Ovary (tissue), 9 donors: ENCODE results near the gene TATDN2. TPM values are rescaled to one million over a fixed set of nuclear protein-coding genes. Genes with fewer than 3 reads are reported as not detected.

Experiments used
- DNase-seq, 5 donors: peaks; one replicate each; pipeline ENCODE4 v3.0.0-alpha.2; 2019 to 2020
- H3K27ac ChIP-seq, 2 donors: fragments of 200-600 bp; one replicate each; pipeline versions ENCODE4 v1.5.1 to v1.8.0; 2019 to 2022
- H3K27me3 ChIP-seq: fragments of 200-600 bp; one replicate; pipeline ENCODE4 v1.8.0; 2022
- H3K36me3 ChIP-seq: fragments of 200-600 bp; sonication (generic); one replicate; pipeline ENCODE4 v1.5.1; 2019
- H3K4me1 ChIP-seq: one replicate; pipeline ENCODE4 v1.8.1; 2013; ENCODE audit warnings: mild to moderate bottlenecking, moderate library complexity; ENCODE audit not compliant: insufficient read depth
- H3K4me3 ChIP-seq: fragments of 200-600 bp; sonication (generic); one replicate; pipeline ENCODE4 v1.5.1; 2017
- H3K9me3 ChIP-seq, 2 donors: fragments of 200-600 bp in 1 of 2; sonication (generic) in 1 of 2; one replicate each; pipeline versions ENCODE4 v1.5.1 to v1.8.1; 2013 to 2019; ENCODE audit warnings: mild to moderate bottlenecking in 1 of 2, moderate library complexity in 1 of 2
- CTCF ChIP-seq, 3 donors: fragments of 450-650 bp in 2 of 3; fragments of 200-600 bp in 1 of 3; IDR thresholded peaks; one replicate each; pipeline versions ENCODE4 v1.5.1 to v1.8.0; 2016 to 2022; ENCODE audit warnings: antibody characterized with exemption in 3 of 3, mild to moderate bottlenecking in 1 of 3
- EP300 ChIP-seq: sonication (generic); formaldehyde crosslinking; IDR thresholded peaks from one replicate; pipeline ENCODE4 v1.6.1; 2017; ENCODE audit warnings: antibody characterized with exemption
- POLR2A ChIP-seq: fragments of 450-650 bp; IDR thresholded peaks from one replicate; pipeline ENCODE4 v1.6.1; 2017; ENCODE audit warnings: antibody characterized with exemption, mild to moderate bottlenecking, moderate library complexity
- WGBS, 3 donors: extraction: QIAGEN DNeasy Blood & Tissue Kit in 1 of 3; methylation state at CpG; one replicate each; pipeline versions ENCODE4 v1.1.5 to v1.1.7; 2013 to 2017; 5-methylcytosine and 5-hydroxymethylcytosine counted together
- intact Hi-C, 4 donors: fragments of 100-400 bp; cut with DNase I; formaldehyde crosslinking; loops; one replicate each; pipeline versions ENCODE4 v1.11.0 to v1.15.1; 2022 to 2023
- polyA plus RNA-seq, 2 donors: library from polyadenylated mRNA; stranded (reverse); fragments of 200-250 nt in 1 of 2; fragments of 350-450 nt in 1 of 2; fragmentation: Illumina TruSeq in 1 of 2; extraction: RNeasy Lipid Tissue Mini Kit (QIAGEN cat#74804) in 1 of 2; gene quantifications; one replicate each; pipeline ENCODE4 v1.2.3, GENCODE V29; 2013 to 2014
- total RNA-seq, 7 donors: library from RNA; depleted of rRNA in 2 of 7; stranded (reverse); fragments of >200 nt in 2 of 7; fragmentation: NEBNext Ultra II Directional in 3 of 7; extraction: Animal tissue kit (Norgen Biotek cat#: 25700) in 3 of 7; gene quantifications; one replicate each; pipeline versions ENCODE4 v1.1.0 to v1.2.4, GENCODE V29; 2016 to 2023
- donor health status: DM: no; HTN: no; CAD: no; lungs with moderate emphysema.
- donor health status: DM: no; HTN: no; CAD: no.
- donor health status: Bipolar disorder and iron deficiency.
- donor health status: DM: yes; HTN: yes; CAD: no.
- donor health status: DM: no; HTN: no; CAD: no.
- donor health status: DM: yes; HTN: yes; CAD: no.

The TATDN2 gene
- total and polyA plus RNA-seq, 9 donors = 17.3 to 46.4 (median 38.7) TPM

- Histone ChIP-seq H3K4me3 (no peak overlapping the region), H3K36me3 (no peaks in the 10 kb centered on the region), H3K27me3 (no peaks in the 10 kb centered on the region), H3K27ac (no peak overlapping the region), H3K4me1 (no peaks in the 10 kb centered on the region), H3K9me3 (no peaks in the 10 kb centered on the region)
- TF ChIP-seq POLR2A (no peak), EP300 (no peak), CTCF (IDR thresholded peaks at IDR 0.05) (no peak)
- intact Hi-C loops = no loop called here
- WGBS, 3 donors = 87 to 90% (median 88%) methylated on average over 4 of the region's 4 CpGs
- no peak for DNase-seq
Measured at GRCh38 chr3:10228248-10228950, 19.9 kb upstream of the TATDN2 start.

GRCh38 chr3:10229576-10229975 is 18.7 kb upstream of the TATDN2 start:
- H3K27me3 ChIP-seq = no peaks in the 10 kb centered on the region
- no peak overlapping the region for H3K4me3 ChIP-seq
- no peaks in the 10 kb centered on the region for H3K36me3 ChIP-seq
- 83 to 88% (median 88%) methylated on average over 7 of the region's 7 CpGs for WGBS, 3 donors
- H3K9me3 ChIP-seq = no peaks in the 10 kb centered on the region
- TF ChIP-seq EP300 (no peak), CTCF (IDR thresholded peaks at IDR 0.05) (no peak), POLR2A (no peak)
- intact Hi-C loops = no loop called here
- DNase-seq = no peak
- H3K4me1 ChIP-seq = no peaks in the 10 kb centered on the region
- H3K27ac ChIP-seq = no peak overlapping the region

GRCh38 chr3:10232137-10232536 is 16.1 kb upstream of the TATDN2 start:
- H3K27ac ChIP-seq = no peak overlapping the region
- no peak for TF ChIP-seq CTCF (IDR thresholded peaks at IDR 0.05)
- no peak for TF ChIP-seq POLR2A
- TF ChIP-seq EP300 = no peak
- no peak overlapping the region for H3K4me3 ChIP-seq
- H3K9me3 ChIP-seq = no peaks in the 10 kb centered on the region
- H3K27me3 ChIP-seq = no peaks in the 10 kb centered on the region
- whole genome bisulfite sequencing, 3 donors = 87 to 93% (median 88%) methylated on average over 7 of the region's 7 CpGs
- no peaks in the 10 kb centered on the region for H3K36me3 ChIP-seq
- intact Hi-C loops = loop anchor here in 1 of 4 donors (5.0 kb wide), 1 partner anchor 70 kb away; the partner anchor contains the start of gene IRAK2
- H3K4me1 ChIP-seq = no peaks in the 10 kb centered on the region
- no peak for DNase-seq

- H3K9me3 ChIP-seq = no peaks in the 10 kb centered on the region
- no peaks in the 10 kb centered on the region for H3K4me1 ChIP-seq
- WGBS, 3 donors = 92 to 96% (median 93%) methylated on average over 13 of the region's 13 CpGs
- H3K4me3 ChIP-seq = no peak overlapping the region
- no peaks in the 10 kb centered on the region for H3K36me3 ChIP-seq
- no peak overlapping the region for H3K27ac ChIP-seq
- H3K27me3 ChIP-seq = no peaks in the 10 kb centered on the region
- intact Hi-C loops = loop anchor here in 1 of 4 donors (5.0 kb wide), 1 partner anchor 72 kb away; the partner anchor contains the start of gene IRAK2
- TF ChIP-seq POLR2A (no peak), CTCF (IDR thresholded peaks at IDR 0.05) (no peak), EP300 (no peak)
- DNase-seq = no peak
Measured at GRCh38 chr3:10233988-10234387, 14.3 kb upstream of the TATDN2 start.
